Skin epidermis (tissue), 12 donors: ENCODE measurements around the gene AQP12A.
"Not testable (repeated sequence)": the region's sequence is repeated elsewhere in the genome, so short reads cannot be mapped to it uniquely, and the experiment has no call there.

ENCODE experiments used
- H3K27ac ChIP-seq, 21 experiments: fragments of 200-600 bp; sonication (generic) in 11 of 21; one replicate each; pipeline ENCODE4 v1.5.0; 2020; ENCODE audit warnings: mild to moderate bottlenecking in 3 of 21, inconsistent platforms in 2 of 21, moderate library complexity in 2 of 21
- H3K4me3 ChIP-seq, 7 experiments: fragments of 200-600 bp; sonication (generic) in 2 of 7; one replicate each; pipeline ENCODE4 v1.5.0; 2020; ENCODE audit warnings: inconsistent platforms in 2 of 7, mild to moderate bottlenecking in 2 of 7, moderate library complexity in 1 of 7

The AQP12A gene

GRCh38 chr2:240691631-240692420 lies at the start of gene AQP12A:
TSS of gene AQP12A (plus strand) at chr2:240691866. CDS start at chr2:240691914, 48 bp downstream.
- not testable (repeated sequence) for H3K4me3 ChIP-seq, H3K27ac ChIP-seq

DNA sequence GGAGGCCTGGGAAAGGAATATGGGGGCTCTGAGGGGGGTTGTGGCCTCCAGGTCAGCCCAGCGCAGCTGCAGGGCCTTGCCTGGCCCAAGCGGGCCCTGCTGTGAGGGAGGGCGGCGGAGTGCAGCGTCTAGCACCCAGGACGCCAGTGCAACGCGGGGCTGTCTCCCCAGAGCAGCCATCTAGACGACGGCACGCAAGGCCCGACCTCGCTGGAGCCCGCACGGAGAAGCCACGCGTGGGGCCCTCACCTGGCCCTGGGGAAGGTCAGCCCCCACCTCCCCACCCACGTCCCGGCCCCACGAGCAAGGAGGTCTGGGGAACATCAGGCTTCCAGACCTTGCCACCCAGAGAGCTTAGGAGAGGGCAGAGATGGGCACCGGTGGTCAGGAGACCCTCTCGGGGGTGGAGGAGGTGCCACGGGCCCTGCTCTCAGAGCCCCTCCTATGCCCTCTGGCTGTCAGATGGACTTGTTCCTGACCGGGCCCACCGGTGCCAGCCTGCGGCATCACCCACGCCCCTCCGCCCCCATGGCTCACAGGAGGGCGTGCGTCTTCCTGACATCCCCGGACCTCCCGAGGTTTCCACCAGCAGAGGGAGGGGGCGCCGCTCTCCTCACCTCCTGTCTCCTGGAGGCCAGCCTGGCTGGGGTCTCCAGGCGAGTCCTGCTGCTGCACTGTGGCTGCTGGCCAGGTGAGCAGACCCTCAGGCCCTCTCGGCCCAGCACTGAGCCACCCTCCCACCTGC lies 49.4 kb upstream of the AQP12A start:
- no peak overlapping the region for H3K27ac ChIP-seq
- H3K4me3 ChIP-seq = no peak overlapping the region

- no peak overlapping the region for H3K27ac ChIP-seq
- no peak overlapping the region for H3K4me3 ChIP-seq
Measured at GRCh38 chr2:240642806-240643092, 48.9 kb upstream of the AQP12A start.

GRCh38 chr2:240643093-240643810 lies 48.4 kb upstream of the AQP12A start:
- H3K27ac ChIP-seq = no peak overlapping the region
- no peak overlapping the region for H3K4me3 ChIP-seq

- no peak overlapping the region for H3K4me3 ChIP-seq
- no peak overlapping the region for H3K27ac ChIP-seq
Measured at GRCh38 chr2:240643811-240644150, 47.9 kb upstream of the AQP12A start.

DNA sequence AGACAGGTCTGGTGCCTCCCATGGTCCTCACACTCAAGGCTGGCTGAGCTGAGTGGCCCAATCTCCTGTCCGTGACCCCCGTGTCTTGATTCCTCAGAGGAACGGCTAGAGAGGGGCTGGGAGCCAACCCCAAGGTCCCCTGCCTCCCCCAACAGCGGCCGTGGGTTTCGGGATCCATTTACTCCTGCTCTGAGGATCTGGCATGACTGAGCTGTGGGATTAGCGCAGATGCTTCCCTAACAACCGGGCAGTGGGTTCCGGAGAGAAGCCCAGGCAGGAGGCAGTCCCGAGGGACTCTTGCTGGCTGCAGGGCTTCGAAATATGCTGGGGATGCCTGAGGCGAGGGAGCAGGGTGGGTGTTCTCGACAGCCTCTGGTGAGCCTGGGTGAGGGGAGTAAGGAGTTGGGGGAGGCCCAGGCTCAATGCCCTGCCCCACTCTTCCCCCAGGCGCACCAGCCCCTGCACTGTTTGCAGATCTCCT lies 47.5 kb upstream of the AQP12A start:
- Histone ChIP-seq H3K27ac (no peak overlapping the region), H3K4me3 (no peak overlapping the region)

DNA sequence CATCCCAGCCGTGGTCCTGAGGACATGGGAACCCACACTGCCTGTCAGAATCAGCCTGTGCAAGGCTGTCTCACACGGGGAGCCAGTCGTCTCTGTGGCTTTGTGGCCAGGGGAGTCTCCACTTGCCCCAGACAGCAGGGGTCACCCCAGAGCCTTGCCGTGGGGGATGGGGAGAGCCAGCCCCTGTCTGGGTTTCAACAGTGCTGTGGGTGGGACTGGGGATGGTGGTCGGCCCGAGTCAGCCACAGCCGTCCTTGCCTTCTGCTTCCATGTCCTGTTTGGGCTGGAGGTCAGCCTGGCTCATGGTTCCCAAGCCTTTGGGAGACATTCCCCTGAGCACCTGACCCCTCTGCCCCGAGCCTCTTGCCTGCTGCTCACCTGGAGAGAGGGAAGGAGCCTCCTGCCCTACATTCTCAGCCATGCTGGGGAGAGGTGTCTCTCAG lies 46.8 kb upstream of the AQP12A start:
- Histone ChIP-seq H3K27ac (no peak overlapping the region), H3K4me3 (no peak overlapping the region)

DNA sequence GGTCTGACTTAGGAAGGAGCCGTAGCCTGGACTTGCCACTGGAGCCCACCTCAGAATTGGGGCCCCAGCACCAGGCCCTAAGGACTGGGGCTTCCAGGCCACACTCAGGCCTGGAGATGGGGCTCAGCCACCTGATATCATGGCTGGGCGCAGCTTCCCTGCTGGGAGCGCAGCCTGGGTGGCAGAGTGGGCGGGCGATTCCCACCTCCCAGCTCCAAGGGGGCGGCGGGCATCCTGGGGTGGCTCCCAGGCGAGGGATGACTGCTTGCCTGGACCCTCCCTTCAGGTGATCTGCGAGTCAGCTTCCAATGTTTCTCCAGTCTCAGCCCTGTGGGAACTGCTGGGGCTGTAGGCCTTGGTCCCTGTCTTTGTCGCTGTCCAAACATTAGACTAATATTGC lies 46.3 kb upstream of the AQP12A start:
- no peak overlapping the region for H3K27ac ChIP-seq

GRCh38 chr2:240645801-240646175 lies 45.9 kb upstream of the AQP12A start:
- H3K27ac ChIP-seq = no peak overlapping the region
- no peak overlapping the region for H3K4me3 ChIP-seq

More for the DNA sequence above, 46.3 kb upstream of the AQP12A start:
- no peak overlapping the region for H3K4me3 ChIP-seq

DNA sequence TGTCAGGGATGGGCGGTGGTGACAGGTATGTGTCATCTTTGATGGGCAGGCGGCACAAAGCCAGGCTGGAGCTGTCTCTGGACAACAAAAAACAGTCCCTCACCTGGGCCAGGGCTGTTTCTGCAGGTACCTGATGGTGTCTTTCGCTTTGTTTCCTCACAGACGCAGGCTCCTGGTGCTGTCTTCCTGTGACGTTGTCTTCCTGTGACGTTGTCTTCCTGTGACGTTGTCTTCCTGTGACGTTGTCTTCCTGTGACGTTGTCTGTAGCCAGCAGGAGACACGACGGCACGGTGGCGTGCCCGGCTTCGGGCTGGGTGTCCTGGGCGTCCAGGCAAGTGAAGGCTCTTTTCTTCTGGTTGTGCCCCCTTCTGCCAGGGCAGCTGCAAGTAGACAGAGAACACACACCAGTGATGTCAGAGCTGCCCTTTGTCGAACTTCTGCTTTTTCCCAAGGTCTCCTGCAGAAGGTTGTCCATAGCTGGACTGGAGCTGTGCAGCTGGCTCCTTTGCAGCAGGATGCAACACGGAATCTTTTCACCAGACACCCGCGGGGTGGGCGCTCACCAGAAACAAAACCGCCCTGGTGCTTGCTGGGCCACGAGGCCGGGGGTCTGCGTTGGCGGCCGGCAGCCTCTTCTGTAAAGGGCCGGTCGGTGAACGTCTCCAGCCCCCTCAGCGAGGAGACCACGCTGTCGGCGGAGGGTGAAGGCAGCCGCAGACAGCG lies 45.3 kb upstream of the AQP12A start:
- H3K27ac ChIP-seq = no peak overlapping the region
- H3K4me3 ChIP-seq = no peak overlapping the region

DNA sequence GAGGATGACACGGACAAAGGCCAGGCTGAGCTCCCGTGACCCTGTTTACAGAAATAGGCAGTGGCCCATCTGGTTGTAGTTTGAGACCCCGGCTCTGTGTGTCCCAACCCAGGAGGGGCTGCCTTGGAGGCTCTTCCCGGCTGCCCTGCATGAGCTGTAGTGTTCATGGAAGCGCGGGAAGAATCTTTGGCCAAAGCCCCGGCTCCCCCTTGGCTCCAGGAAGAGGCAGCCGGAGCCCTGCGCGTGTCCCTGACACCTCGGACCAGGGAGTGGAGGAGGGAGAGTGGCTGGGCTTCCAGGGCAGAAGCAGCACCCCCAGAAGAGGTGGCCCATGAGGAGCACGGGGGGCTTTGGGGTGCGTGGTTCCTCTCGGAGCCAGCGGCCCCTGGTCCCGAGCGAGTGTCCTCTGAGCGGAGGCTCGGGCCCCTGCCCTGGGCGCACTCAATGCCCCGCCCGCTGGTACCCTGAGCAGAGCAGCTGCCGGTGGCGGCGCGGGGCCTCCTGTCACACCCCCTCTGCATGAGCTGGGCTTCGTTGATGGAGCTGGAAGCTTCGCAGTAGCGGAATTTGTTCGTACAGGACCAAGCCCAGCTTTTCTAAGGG lies 44.7 kb upstream of the AQP12A start:
- Histone ChIP-seq H3K4me3 (no peak overlapping the region), H3K27ac (no peak overlapping the region)

DNA sequence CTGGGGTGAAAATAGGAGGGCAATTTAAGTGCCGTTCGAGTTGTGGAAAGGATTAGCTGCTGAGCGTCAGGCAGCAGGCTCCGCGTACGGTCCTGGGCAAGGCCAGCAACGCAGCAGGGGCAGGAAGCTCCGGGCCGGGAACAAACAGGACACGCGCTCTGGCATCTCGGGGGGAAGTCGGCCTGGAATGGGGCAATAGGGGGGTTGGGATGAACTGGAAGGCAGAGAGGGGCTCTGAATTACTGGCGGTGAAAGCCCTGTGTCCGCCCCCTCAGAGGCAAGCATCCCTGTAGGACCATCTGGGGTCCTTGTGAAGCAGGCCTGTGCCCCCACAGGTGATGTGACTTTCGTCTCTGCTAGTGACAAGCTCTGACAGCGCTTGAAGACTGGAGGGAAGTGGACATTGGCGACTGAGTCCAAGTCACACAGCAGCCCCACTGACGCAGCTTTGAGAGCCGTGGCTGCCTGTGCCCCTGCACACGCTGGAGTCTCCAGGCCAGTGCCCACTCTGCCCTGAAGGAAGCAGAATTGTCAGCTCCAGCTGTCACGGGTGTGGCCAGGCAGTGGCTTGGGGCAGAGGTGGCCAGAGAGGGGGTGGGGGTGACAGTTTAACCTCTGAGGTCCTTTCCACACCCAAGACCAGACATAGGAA lies 44.0 kb upstream of the AQP12A start:
- Histone ChIP-seq H3K27ac (no peak overlapping the region), H3K4me3 (no peak overlapping the region)

DNA sequence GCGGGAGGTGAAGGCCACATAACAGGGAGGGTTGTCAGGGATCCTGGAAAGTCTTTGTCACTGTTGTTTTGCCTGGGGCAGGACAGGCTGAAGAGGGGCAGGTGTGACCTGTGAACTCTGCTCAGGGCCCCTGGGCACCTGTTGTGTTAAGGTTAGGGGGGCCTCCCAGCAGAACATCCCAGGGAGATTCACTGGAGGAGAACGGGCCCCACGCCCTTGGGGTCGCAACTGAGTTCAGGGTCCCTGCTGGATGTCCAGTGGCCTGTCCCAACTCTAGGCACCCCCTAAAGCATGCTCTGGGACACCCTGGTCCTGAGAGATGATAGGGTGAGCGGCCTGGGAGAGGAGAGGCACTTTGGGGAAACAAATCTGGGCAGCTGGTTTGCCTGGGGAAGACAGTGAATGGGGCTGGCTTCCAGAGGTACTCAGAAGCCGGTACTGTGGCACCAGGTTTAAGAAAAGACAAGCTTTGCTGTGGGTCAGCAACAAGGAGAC lies 43.5 kb upstream of the AQP12A start:
- H3K4me3 ChIP-seq = no peak overlapping the region
- no peak overlapping the region for H3K27ac ChIP-seq

- no peak overlapping the region for H3K27ac ChIP-seq
- H3K4me3 ChIP-seq = no peak overlapping the region
Measured at GRCh38 chr2:240648650-240649275, 42.9 kb upstream of the AQP12A start.

GRCh38 chr2:240649331-240649730 lies 42.3 kb upstream of the AQP12A start:
- no peak overlapping the region for H3K4me3 ChIP-seq

DNA sequence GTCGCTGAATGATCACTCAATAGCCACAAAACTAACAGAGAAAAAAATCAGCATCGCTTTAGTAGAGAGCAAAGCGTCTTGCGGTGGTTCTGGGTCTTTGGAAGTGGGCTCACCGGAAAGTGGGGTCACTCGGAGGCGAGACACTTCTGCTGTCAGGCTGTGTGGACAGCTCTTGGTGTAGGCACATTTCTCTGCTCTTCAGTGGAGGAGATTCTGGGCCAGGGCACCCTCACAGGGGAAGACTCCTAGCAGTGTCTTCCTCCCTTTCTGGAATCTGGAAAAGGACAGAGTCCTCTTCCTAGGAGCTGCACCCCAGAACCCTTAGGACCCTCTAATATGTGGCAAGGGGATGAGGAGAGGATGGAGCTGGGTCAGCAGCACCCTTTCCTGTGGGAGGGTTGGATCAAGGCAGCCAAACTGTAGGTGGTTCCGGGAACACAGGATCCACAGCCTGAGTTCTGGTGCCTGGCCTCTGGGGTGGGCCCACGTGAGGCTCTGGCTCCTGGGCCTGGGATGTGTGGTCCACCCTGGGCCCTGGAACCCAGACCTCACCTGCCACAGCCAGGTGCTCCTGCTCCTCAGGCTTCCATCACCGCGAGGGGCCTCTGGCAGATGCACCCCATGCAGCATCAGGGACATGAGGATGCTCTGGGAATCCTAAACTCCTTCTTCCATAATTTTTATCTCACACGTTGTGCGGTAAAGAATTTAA lies 41.3 kb upstream of the AQP12A start:
- Histone ChIP-seq H3K4me3 (no peak overlapping the region), H3K27ac (no peak overlapping the region)

More at GRCh38 chr2:240649331-240649730, 42.3 kb upstream of the AQP12A start:
- H3K27ac ChIP-seq = no peak overlapping the region

- Histone ChIP-seq H3K27ac (no peak overlapping the region), H3K4me3 (no peak overlapping the region)
Measured at GRCh38 chr2:240651185-240651584, 40.5 kb upstream of the AQP12A start.
